ENCODE measurements around the gene DTNBP1. TPM values are rescaled to one million over a fixed set of nuclear protein-coding genes. Genes with fewer than 3 reads are reported as not detected.

The DTNBP1 gene
- total and polyA plus RNA-seq, 2 of the 4 experiments (the other 2 are of a cell fraction), result 4.8 to 18.7 TPM

- TF ChIP-seq BHLHE40 (IDR thresholded peaks at IDR 0.05; ENCODE audit: low read depth, low read length) (peak; percentile 43), MXI1 (IDR thresholded peaks at IDR 0.05; ENCODE audit: borderline replicate concordance, low read depth, low read length) (no peak)
- Histone ChIP-seq H3K79me1 (ENCODE audit: low read depth in 1 of 2, low read length in 2 of 2) (peaks cover 27 to 79% of the 10 kb centered on the region in 2 experiments), H3K9me3 (ENCODE audit: control insufficient read depth, insufficient read depth, low read length) (no peaks in the 10 kb centered on the region), H3K23ac (ENCODE audit: low read depth, low read length) (0 out of 2 replicates have a peak overlapping the region, but pooled peaks have one; percentile 27), H3K9me1 (ENCODE audit: insufficient read depth, low read length) (peaks cover 40% of the 10 kb centered on the region), H2BK15ac (ENCODE audit: low read depth, low read length) (no peak overlapping the region), H4K8ac (ENCODE audit: low read depth in 2 of 2, low read length in 2 of 2) (peak overlapping the region in 1 of 2 experiments; percentile 13; a peak in 1 of 4 replicates), H3K36me3 (ENCODE audit: control insufficient read depth, insufficient read depth, low read length) (peaks cover 56% of the 10 kb centered on the region), H3K27ac (ENCODE audit: insufficient read depth, low read length) (no peak overlapping the region), H3K18ac (ENCODE audit: low read depth, low read length) (no peak overlapping the region), H3K56ac (ENCODE audit: extremely low read depth, insufficient read depth, low read length) (no peak overlapping the region), H3K4me3 (ENCODE audit: insufficient read depth, low read depth, low read length) (no peak overlapping the region), H2BK5ac (ENCODE audit: low read depth, low read length, poor library complexity, severe bottlenecking) (no peak overlapping the region), H2BK120ac (ENCODE audit: low read depth, low read length) (no peak overlapping the region), H2AK5ac (ENCODE audit: low read depth, low read length) (peak overlapping the region; percentile 33; the same call in 1 of the 2 replicates), H3K14ac (replicated peaks; ENCODE audit: low read depth, low read length) (no peak overlapping the region), H4K20me1 (ENCODE audit: insufficient read depth, low read length) (peaks cover 67% of the 10 kb centered on the region), H4K91ac (ENCODE audit: insufficient read depth, low read depth, low read length) (no peak overlapping the region), H4K5ac (ENCODE audit: low read depth, low read length) (no peak overlapping the region), H3K4ac (ENCODE audit: low read depth, low read length) (no peak overlapping the region), H2AFZ (replicated peaks; ENCODE audit: low read length, poor library complexity) (no peak overlapping the region), H3K27me3 (ENCODE audit: control insufficient read depth, insufficient read depth, low read length) (no peaks in the 10 kb centered on the region), H3K9ac (ENCODE audit: low read depth, low read length) (no peak overlapping the region), H3K4me2 (ENCODE audit: low read depth, low read length) (no peak overlapping the region), H2AK9ac (replicated peaks; ENCODE audit: low read depth, low read length, poor library complexity) (peak overlapping the region; percentile 50), H3K4me1 (ENCODE audit: control insufficient read depth, insufficient read depth, low read length) (peaks cover 28% of the 10 kb centered on the region), H2BK20ac (ENCODE audit: low read depth, low read length) (peak overlapping the region; percentile 46; the same call in 1 of the 2 replicates)
- in situ Hi-C loops (cut with MboI; ENCODE audit: low sequenced_read_pairs), result no loop called here
- ATAC-seq (ENCODE audit: low read depth) (no peak), DNase-seq (peak; percentile 16)
- intact Hi-C loops (cut with micrococcal nuclease), result loop anchor here (5.0 kb wide), 1 partner anchor 113 kb away; no protein-coding TSS in a partner anchor
- ChIA-PET CTCF (no interaction called here), POLR2A (ENCODE audit: unreplicated experiment) (no interaction called here)
- no CpG with 5 or more reads among the region's 15 CpGs for WGBS, 2 experiments (ENCODE audit: extremely low coverage in 2 of 2, insufficient read length in 1 of 2)
- no TSS peak for BruUV-seq (replicated peaks)
- dilution Hi-C loops (cut with HindIII; ENCODE audit: low sequenced_read_pairs, unreplicated experiment), result no loop called here
These were observed 153.9 kb downstream of the DTNBP1 start for GRCh38 chr6:15508931-15509330.
